ENCODE results near the gene BCAT1. TPM values are rescaled to one million over a fixed set of nuclear protein-coding genes. Genes with fewer than 3 reads are reported as not detected.

BCAT1 gene
- total and polyA plus RNA-seq, 8 donors: 1.3 to 33.0 (median 7.4) TPM

DNA sequence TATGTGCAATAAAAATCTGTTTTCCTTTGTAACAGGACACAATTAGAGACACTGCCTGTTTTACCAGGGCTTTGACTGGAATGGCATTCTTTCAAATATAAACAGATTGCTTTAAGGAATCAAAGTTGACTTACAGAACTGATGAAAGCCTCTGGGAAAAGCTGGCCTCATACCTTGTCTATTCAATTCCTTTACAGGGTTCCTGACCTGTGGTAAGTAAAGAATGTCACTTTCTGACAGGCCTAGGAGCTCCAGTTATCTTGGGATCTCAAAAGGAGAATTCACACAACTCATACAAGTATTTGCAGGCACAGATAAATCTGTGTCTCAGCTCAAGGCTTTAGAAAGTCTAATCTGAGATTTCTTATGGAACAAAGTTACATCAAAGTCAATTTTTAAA is 88.4 kb downstream of the BCAT1 start:
- H3K27me3 ChIP-seq: no peaks in the 10 kb centered on the region
- H3K36me3 ChIP-seq: no peaks in the 10 kb centered on the region
- no peak for DNase-seq
- TF ChIP-seq, protein P1, sequence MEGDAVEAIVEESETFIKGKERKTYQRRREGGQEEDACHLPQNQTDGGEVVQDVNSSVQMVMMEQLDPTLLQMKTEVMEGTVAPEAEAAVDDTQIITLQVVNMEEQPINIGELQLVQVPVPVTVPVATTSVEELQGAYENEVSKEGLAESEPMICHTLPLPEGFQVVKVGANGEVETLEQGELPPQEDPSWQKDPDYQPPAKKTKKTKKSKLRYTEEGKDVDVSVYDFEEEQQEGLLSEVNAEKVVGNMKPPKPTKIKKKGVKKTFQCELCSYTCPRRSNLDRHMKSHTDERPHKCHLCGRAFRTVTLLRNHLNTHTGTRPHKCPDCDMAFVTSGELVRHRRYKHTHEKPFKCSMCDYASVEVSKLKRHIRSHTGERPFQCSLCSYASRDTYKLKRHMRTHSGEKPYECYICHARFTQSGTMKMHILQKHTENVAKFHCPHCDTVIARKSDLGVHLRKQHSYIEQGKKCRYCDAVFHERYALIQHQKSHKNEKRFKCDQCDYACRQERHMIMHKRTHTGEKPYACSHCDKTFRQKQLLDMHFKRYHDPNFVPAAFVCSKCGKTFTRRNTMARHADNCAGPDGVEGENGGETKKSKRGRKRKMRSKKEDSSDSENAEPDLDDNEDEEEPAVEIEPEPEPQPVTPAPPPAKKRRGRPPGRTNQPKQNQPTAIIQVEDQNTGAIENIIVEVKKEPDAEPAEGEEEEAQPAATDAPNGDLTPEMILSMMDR (IDR thresholded peaks at IDR 0.05): no peak
- no peak for TF ChIP-seq POLR2AphosphoS5 (IDR thresholded peaks at IDR 0.05)
- no peak for TF ChIP-seq POLR2A (IDR thresholded peaks at IDR 0.05)
- no peak for TF ChIP-seq EP300 (IDR thresholded peaks at IDR 0.05)
- H3K4me3 ChIP-seq: no peak overlapping the region
- H3K27ac ChIP-seq: no peak overlapping the region
- H3K4me1 ChIP-seq: peaks cover 0 to 6% (median 1%) of the 10 kb centered on the region in 4 donors
- intact Hi-C loops (cut with DNase I; ENCODE audit: low total_unique reads): no loop called here
- H3K9me3 ChIP-seq: no peaks in the 10 kb centered on the region

DNA sequence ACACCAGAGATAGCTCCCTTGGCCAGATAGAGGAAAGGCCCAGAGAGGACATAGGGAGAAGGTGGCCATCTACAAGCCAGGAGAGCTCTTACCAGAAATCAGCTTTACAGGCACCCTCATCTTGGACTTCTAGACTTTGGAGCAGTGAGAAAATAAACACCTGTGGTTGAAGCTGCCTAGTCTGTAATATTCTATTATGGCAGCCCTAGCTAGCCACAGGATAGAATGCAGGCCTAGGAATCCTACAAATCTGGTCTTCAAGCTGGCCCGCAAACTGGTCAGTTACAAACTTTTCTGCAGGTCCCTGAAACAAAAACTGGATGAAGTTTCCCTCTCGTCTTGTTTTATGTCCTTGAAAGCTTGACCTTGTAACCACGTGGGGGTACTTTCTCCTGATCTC is 92.4 kb downstream of the BCAT1 start:
- H3K9me3 ChIP-seq: no peaks in the 10 kb centered on the region

DNA sequence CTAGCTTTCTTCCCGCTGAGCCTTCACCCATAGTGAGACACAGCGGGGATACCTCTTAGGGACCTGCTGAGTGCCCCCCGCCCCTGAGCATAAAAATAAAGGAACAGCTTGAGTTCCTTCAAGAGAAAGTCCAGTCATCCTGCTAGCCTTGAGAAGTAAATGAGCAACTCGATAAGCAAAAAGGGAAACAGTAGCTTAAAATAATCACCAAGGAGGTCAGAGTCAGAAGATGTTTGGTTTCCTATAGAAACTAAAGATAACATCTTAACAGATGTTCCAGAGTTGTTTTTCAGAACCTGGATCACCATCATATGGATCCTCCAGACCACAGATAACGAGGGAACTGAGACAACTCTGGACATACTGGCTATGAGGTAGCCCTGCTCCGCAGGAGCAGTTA is 94.0 kb downstream of the BCAT1 start:
- no peak for TF ChIP-seq POLR2AphosphoS5 (IDR thresholded peaks at IDR 0.05)
- TF ChIP-seq EP300 (IDR thresholded peaks at IDR 0.05): no peak
- TF ChIP-seq, protein P1 (IDR thresholded peaks at IDR 0.05): no peak
- H3K9me3 ChIP-seq: no peaks in the 10 kb centered on the region
- H3K27ac ChIP-seq: no peak overlapping the region
- no peak for DNase-seq
- H3K36me3 ChIP-seq: no peaks in the 10 kb centered on the region
- 63 to 75% (median 69%) methylated on average over 6 of the region's 6 CpGs for WGBS, 5 donors
- H3K27me3 ChIP-seq: no peaks in the 10 kb centered on the region
- H3K4me3 ChIP-seq: no peak overlapping the region
- no peaks in the 10 kb centered on the region for H3K4me1 ChIP-seq
- intact Hi-C loops (cut with DNase I; ENCODE audit: low total_unique reads): no loop called here

More for the DNA sequence above, 92.4 kb downstream of the BCAT1 start:
- intact Hi-C loops (cut with DNase I; ENCODE audit: low total_unique reads): no loop called here
- TF ChIP-seq POLR2A (IDR thresholded peaks at IDR 0.05): no peak
- no peak for TF ChIP-seq POLR2AphosphoS5 (IDR thresholded peaks at IDR 0.05)
- TF ChIP-seq EP300 (IDR thresholded peaks at IDR 0.05): no peak
- TF ChIP-seq, protein P1 (IDR thresholded peaks at IDR 0.05): no peak
- H3K27ac ChIP-seq: no peak overlapping the region
- 82 to 96% (median 92%) methylated on average over 3 of the region's 3 CpGs for WGBS, 5 donors
- H3K4me1 ChIP-seq: peaks cover 0 to 1% (median 0%) of the 10 kb centered on the region in 4 donors
- H3K27me3 ChIP-seq: no peaks in the 10 kb centered on the region
- H3K4me3 ChIP-seq: no peak overlapping the region
- no peaks in the 10 kb centered on the region for H3K36me3 ChIP-seq
- no peak for DNase-seq

DNA sequence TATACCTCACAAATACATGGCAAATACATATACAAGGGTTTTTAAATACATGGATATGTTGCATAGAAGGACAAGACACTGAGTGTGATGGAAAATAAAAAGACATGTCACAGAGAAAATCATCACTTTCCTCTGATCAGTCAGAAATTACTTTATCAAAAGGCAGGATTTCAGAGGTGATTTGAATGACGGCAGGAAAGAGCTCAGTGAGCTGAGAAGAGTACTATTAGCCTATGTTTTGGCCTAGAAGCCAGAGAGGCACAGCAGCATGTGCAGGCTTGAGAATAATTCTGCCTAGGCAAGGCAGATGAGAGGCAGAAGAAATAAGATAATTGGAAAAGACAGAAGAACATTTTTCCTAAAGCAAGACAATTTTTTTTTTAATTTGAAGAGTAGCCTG is 94.9 kb downstream of the BCAT1 start:
- Histone ChIP-seq H3K27ac (no peak overlapping the region), H3K4me1 (no peaks in the 10 kb centered on the region), H3K4me3 (no peak overlapping the region), H3K36me3 (no peaks in the 10 kb centered on the region), H3K9me3 (no peaks in the 10 kb centered on the region), H3K27me3 (no peaks in the 10 kb centered on the region)
- WGBS, 5 donors: 82 to 92% (median 91%) methylated on average over 1 of the region's 1 CpG
- DNase-seq: no peak
- TF ChIP-seq, protein P1 (IDR thresholded peaks at IDR 0.05): no peak
- TF ChIP-seq POLR2AphosphoS5 (IDR thresholded peaks at IDR 0.05) (no peak), EP300 (IDR thresholded peaks at IDR 0.05) (no peak), POLR2A (IDR thresholded peaks at IDR 0.05) (no peak)
- intact Hi-C loops (cut with DNase I; ENCODE audit: low total_unique reads): no loop called here
